ENCODE results near the gene SCAPER. TPM values are rescaled to one million over a fixed set of nuclear protein-coding genes. Genes with fewer than 3 reads are reported as not detected.
"Not testable (repeated sequence)": the region's sequence is repeated elsewhere in the genome, so short reads cannot be mapped to it uniquely, and the experiment has no call there.

The SCAPER gene
- total and polyA plus RNA-seq, 2 of the 4 experiments (the other 2 are of a cell fraction): 2.9 to 9.7 TPM

GRCh38 chr15:76430711-76431110 is 474.4 kb downstream of the SCAPER start:
- H3K9me1 ChIP-seq (ENCODE audit: insufficient read depth, low read length); H4K91ac ChIP-seq (ENCODE audit: insufficient read depth, low read depth, low read length); H3K36me3 ChIP-seq (ENCODE audit: control insufficient read depth, insufficient read depth, low read length); H2BK5ac ChIP-seq (ENCODE audit: low read depth, low read length, poor library complexity, severe bottlenecking); H2AFZ ChIP-seq (replicated peaks; ENCODE audit: low read length, poor library complexity); H3K4me3 ChIP-seq (ENCODE audit: insufficient read depth, low read depth, low read length); ATAC-seq (ENCODE audit: low read depth); POLR2A ChIA-PET (ENCODE audit: unreplicated experiment); H3K9ac ChIP-seq (ENCODE audit: low read depth, low read length); H2BK20ac ChIP-seq (ENCODE audit: low read depth, low read length); H4K5ac ChIP-seq (ENCODE audit: low read depth, low read length); H2BK120ac ChIP-seq (ENCODE audit: low read depth, low read length); H3K14ac ChIP-seq (replicated peaks; ENCODE audit: low read depth, low read length); H3K4ac ChIP-seq (ENCODE audit: low read depth, low read length); H3K79me1 ChIP-seq (ENCODE audit: low read depth in 1 of 2, low read length in 2 of 2); H2BK15ac ChIP-seq (ENCODE audit: low read depth, low read length); H3K4me1 ChIP-seq (ENCODE audit: control insufficient read depth, insufficient read depth, low read length); intact Hi-C loops (cut with micrococcal nuclease); H4K8ac ChIP-seq (ENCODE audit: low read depth in 2 of 2, low read length in 2 of 2); BruUV-seq (replicated peaks); H3K23ac ChIP-seq (ENCODE audit: low read depth, low read length); dilution Hi-C loops (cut with HindIII; ENCODE audit: low sequenced_read_pairs, unreplicated experiment); H3K18ac ChIP-seq (ENCODE audit: low read depth, low read length); H2AK9ac ChIP-seq (replicated peaks; ENCODE audit: low read depth, low read length, poor library complexity); H3K27me3 ChIP-seq (ENCODE audit: control insufficient read depth, insufficient read depth, low read length); H3K56ac ChIP-seq (ENCODE audit: extremely low read depth, insufficient read depth, low read length); H3K9me3 ChIP-seq (ENCODE audit: control insufficient read depth, insufficient read depth, low read length); H3K4me2 ChIP-seq (ENCODE audit: low read depth, low read length); H4K20me1 ChIP-seq (ENCODE audit: insufficient read depth, low read length); DNase-seq; in situ Hi-C loops (cut with MboI; ENCODE audit: low sequenced_read_pairs); H2AK5ac ChIP-seq (ENCODE audit: low read depth, low read length); H3K27ac ChIP-seq (ENCODE audit: insufficient read depth, low read length): not testable (repeated sequence)
- CTCF ChIA-PET: interaction anchor here (0.6 kb wide), 1 partner anchor 211 kb away, joined by 3 read pairs; no protein-coding TSS in a partner anchor
- WGBS, 2 experiments (ENCODE audit: extremely low coverage in 2 of 2, insufficient read length in 1 of 2): no CpG with 5 or more reads among the region's 2 CpGs
